Panc1 (cell line): ENCODE data around the gene IL7R. TPM values are rescaled to one million over a fixed set of nuclear protein-coding genes. Genes with fewer than 3 reads are reported as not detected.

ENCODE experiments used
- ATAC-seq: fragments of 200-7000 bp; cut with Tn5 transposase; 2 replicates; pipeline ENCODE4 v1.9.1; 2020; ENCODE audit warnings: mild to moderate bottlenecking, moderate library complexity
- BruUV-seq: library from RNA; stranded (reverse); fragments of 400-500 nt; replicated peaks from 2 replicates; lab custom pipeline; 2021; lab: Mats Ljungman, UMichigan
- CTCF ChIA-PET: fragments of 300-600 bp; sonication (Branson Sonifier 250); formaldehyde crosslinking; loops from one replicate; lab custom pipeline; 2022; ENCODE audit warnings: antibody characterized with exemption; lab: Charles Lee
- POLR2A ChIA-PET: fragments of 300-600 bp; sonication (Branson Sonifier 250); formaldehyde crosslinking; loops from one replicate; lab custom pipeline; 2022; ENCODE audit warnings: antibody characterized with exemption; lab: Charles Lee
- DNase-seq: peaks from one replicate; pipeline ENCODE4 v3.0.0-alpha.2; 2010; ENCODE audit warnings: low read depth, low spot score
- H3K27ac ChIP-seq: 2 replicates; pipeline ENCODE4 v1.5.1; 2011; ENCODE audit warnings: mild to moderate bottlenecking, low read length, inconsistent platforms
- H3K27me3 ChIP-seq: fragments of 200-500 bp; sonication (Bioruptor generic); 2 replicates; pipeline ENCODE4 v1.6.0; 2014; ENCODE audit warnings: low read length, inconsistent platforms; ENCODE audit not compliant: control insufficient read depth, insufficient read depth
- H3K36me3 ChIP-seq: fragments of 200-500 bp; sonication (Bioruptor generic); 2 replicates; pipeline ENCODE4 v1.5.1; 2014; ENCODE audit warnings: inconsistent platforms, mild to moderate bottlenecking, low read length, moderate library complexity; ENCODE audit not compliant: control insufficient read depth, insufficient read depth
- H3K4me1 ChIP-seq: 2 replicates; pipeline ENCODE4 v1.5.1; 2011; ENCODE audit warnings: inconsistent platforms, mild to moderate bottlenecking, low read length, moderate library complexity; ENCODE audit not compliant: control insufficient read depth, insufficient read depth
- H3K4me3 ChIP-seq, 2 experiments: 2 replicates each; pipeline ENCODE4 v1.5.1; 2011 to 2012; ENCODE audit warnings: low read depth in 2 of 2, low read length in 2 of 2, mild to moderate bottlenecking in 2 of 2, inconsistent platforms in 1 of 2, moderate library complexity in 1 of 2
- H3K9me3 ChIP-seq: fragments of 200-500 bp; sonication (Bioruptor generic); 2 replicates; pipeline ENCODE4 v1.5.1; 2014; ENCODE audit warnings: low read depth, mild to moderate bottlenecking, inconsistent platforms, low read length, moderate library complexity; ENCODE audit not compliant: control insufficient read depth, insufficient read depth
- CTCF ChIP-seq: fragments of 450-650 bp; IDR thresholded peaks from 2 replicates; pipeline ENCODE4 v1.5.1; 2017; ENCODE audit warnings: mild to moderate bottlenecking
- POLR2AphosphoS5 ChIP-seq: IDR thresholded peaks from 2 replicates; pipeline ENCODE4 v1.6.1; 2012; ENCODE audit warnings: mild to moderate bottlenecking, low read depth, low read length, moderate library complexity
- REST ChIP-seq, 2 experiments: IDR thresholded peaks; 2 replicates each; pipeline ENCODE4 v1.6.1; 2011 to 2012; ENCODE audit warnings: low read depth in 2 of 2, control low read depth in 1 of 2, low read length in 1 of 2, mild to moderate bottlenecking in 1 of 2, moderate library complexity in 1 of 2; ENCODE audit not compliant: insufficient read depth in 1 of 2
- SIN3A ChIP-seq: IDR thresholded peaks from 2 replicates; pipeline ENCODE4 v1.6.1; 2012; ENCODE audit warnings: low read depth, mild to moderate bottlenecking, low read length, moderate library complexity, borderline replicate concordance; ENCODE audit not compliant: insufficient read depth
- TCF7L2 ChIP-seq: IDR thresholded peaks from 2 replicates; pipeline ENCODE4 v1.6.1; 2011; ENCODE audit warnings: mild to moderate bottlenecking, low read depth, low read length, inconsistent platforms
- in situ Hi-C: cut with HindIII; loops from 2 replicates; pipeline ENCODE4 v1.10.0; 2016; ENCODE audit warnings: low sequenced_read_pairs, low pct_unique_long_range_greater_than_20kb
- intact Hi-C: fragments of 100-400 bp; cut with micrococcal nuclease; formaldehyde crosslinking; loops from one replicate; pipeline ENCODE4 v1.10.0; 2022; ENCODE audit not compliant: unreplicated experiment
- total RNA-seq: library from RNA; stranded (reverse); gene quantifications from one replicate; pipeline ENCODE4 v1.2.1, GENCODE V29; 2021; ENCODE audit not compliant: unreplicated experiment

The IL7R gene
- total RNA-seq, 1 experiment from 2014 or later: 0.90 TPM

GRCh38 chr5:35852773-35853172 lies 3.9 kb upstream of the IL7R start:
- Histone ChIP-seq H3K36me3 (no peaks in the 10 kb centered on the region), H3K4me1 (no peaks in the 10 kb centered on the region), H3K9me3 (no peaks in the 10 kb centered on the region), H3K27ac (no peak overlapping the region), H3K4me3 (no peak overlapping the region), H3K27me3 (no peaks in the 10 kb centered on the region)
- ATAC-seq: no peak
- in situ Hi-C loops (no loop called here), intact Hi-C loops (no loop called here)
- no peak for DNase-seq
- ChIA-PET POLR2A (interaction anchor here (0.7 kb wide), 1 partner anchor 72 kb away, joined by 4 read pairs; no protein-coding TSS in a partner anchor), CTCF (no interaction called here)
- no peak for TF ChIP-seq POLR2AphosphoS5
- TF ChIP-seq SIN3A: no peak
- TF ChIP-seq TCF7L2: no peak
- no peak for TF ChIP-seq REST (IDR thresholded peaks at IDR 0.05; ENCODE audit: insufficient read depth in 1 of 2, low read depth in 2 of 2, low read length in 1 of 2)
- BruUV-seq: no TSS peak

GRCh38 chr5:35853631-35854030 lies 3.1 kb upstream of the IL7R start:
- in situ Hi-C loops: no loop called here
- H3K27me3 ChIP-seq: no peaks in the 10 kb centered on the region
- no peak for TF ChIP-seq TCF7L2
- no peak for TF ChIP-seq SIN3A
- TF ChIP-seq REST (IDR thresholded peaks at IDR 0.05; ENCODE audit: insufficient read depth in 1 of 2, low read depth in 2 of 2, low read length in 1 of 2): no peak
- no peak for TF ChIP-seq POLR2AphosphoS5
- no peak for TF ChIP-seq CTCF
- no peaks in the 10 kb centered on the region for H3K4me1 ChIP-seq
- ChIA-PET CTCF (no interaction called here), POLR2A (no interaction called here)
- H3K27ac ChIP-seq: no peak overlapping the region
- no peaks in the 10 kb centered on the region for H3K9me3 ChIP-seq
- BruUV-seq: no TSS peak
- H3K4me3 ChIP-seq: no peak overlapping the region
- intact Hi-C loops: no loop called here
- ATAC-seq (no peak), DNase-seq (no peak)
- no peaks in the 10 kb centered on the region for H3K36me3 ChIP-seq
